C4-2B (cell line): ENCODE data around the gene SH3RF2.

Source experiments
- H3K27ac ChIP-seq: fragments of 450-650 bp; 2 replicates; pipeline ENCODE4 v1.5.1; 2017
- ZFX ChIP-seq: fragments of 450-650 bp; IDR thresholded peaks from 2 replicates; pipeline ENCODE4 v1.6.1; 2017
- TF ChIP-seq, protein P1 (sequence below): fragments of 450-650 bp; conservative IDR thresholded peaks from 2 replicates; pipeline ENCODE4 v1.5.1; 2017; ENCODE audit warnings: mild to moderate bottlenecking

Gene SH3RF2

DNA sequence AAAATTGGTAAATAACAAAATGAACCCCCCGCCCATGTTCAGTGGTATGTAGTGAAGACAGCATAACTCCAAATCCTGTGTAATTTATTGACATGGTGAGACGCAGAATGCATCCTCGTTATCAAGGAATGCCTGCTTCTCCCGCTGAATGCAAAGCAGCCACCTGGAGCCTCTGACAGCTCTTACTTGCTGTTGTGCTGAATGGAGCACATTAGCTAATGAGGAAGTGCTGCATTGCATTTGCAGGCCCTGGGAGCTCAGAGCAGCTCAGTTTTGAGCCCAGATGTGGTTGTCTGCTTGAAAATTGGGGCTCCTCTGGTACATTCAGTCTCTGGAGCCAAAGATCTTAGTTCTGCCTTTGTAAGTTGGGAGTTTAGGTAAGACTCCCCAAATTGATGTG is 140.1 kb downstream of the SH3RF2 start:
- TF ChIP-seq, protein P1, sequence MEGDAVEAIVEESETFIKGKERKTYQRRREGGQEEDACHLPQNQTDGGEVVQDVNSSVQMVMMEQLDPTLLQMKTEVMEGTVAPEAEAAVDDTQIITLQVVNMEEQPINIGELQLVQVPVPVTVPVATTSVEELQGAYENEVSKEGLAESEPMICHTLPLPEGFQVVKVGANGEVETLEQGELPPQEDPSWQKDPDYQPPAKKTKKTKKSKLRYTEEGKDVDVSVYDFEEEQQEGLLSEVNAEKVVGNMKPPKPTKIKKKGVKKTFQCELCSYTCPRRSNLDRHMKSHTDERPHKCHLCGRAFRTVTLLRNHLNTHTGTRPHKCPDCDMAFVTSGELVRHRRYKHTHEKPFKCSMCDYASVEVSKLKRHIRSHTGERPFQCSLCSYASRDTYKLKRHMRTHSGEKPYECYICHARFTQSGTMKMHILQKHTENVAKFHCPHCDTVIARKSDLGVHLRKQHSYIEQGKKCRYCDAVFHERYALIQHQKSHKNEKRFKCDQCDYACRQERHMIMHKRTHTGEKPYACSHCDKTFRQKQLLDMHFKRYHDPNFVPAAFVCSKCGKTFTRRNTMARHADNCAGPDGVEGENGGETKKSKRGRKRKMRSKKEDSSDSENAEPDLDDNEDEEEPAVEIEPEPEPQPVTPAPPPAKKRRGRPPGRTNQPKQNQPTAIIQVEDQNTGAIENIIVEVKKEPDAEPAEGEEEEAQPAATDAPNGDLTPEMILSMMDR: no peak
- TF ChIP-seq ZFX: no peak
- no peak overlapping the region for H3K27ac ChIP-seq

DNA sequence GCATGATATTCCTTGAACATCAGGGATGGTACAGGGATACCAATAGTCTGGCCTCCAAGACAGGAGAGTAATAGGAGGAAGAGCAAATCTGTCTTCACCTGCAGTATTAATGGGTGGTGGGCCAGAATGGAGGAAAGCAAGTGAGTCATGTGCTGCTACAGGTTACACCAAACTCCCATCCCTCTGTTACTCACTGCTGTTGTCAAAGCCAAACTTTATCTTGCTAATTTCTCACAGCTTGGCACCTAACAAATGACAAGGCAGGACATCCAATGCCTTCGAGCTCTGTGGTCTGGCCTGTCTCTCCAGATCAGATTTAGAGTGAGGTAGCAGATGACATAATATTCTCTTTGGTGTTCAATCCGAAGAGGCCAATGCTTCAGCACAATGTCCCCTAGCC is 142.2 kb downstream of the SH3RF2 start:
- H3K27ac ChIP-seq: no peak overlapping the region
- TF ChIP-seq, protein P1: no peak
- no peak for TF ChIP-seq ZFX

DNA sequence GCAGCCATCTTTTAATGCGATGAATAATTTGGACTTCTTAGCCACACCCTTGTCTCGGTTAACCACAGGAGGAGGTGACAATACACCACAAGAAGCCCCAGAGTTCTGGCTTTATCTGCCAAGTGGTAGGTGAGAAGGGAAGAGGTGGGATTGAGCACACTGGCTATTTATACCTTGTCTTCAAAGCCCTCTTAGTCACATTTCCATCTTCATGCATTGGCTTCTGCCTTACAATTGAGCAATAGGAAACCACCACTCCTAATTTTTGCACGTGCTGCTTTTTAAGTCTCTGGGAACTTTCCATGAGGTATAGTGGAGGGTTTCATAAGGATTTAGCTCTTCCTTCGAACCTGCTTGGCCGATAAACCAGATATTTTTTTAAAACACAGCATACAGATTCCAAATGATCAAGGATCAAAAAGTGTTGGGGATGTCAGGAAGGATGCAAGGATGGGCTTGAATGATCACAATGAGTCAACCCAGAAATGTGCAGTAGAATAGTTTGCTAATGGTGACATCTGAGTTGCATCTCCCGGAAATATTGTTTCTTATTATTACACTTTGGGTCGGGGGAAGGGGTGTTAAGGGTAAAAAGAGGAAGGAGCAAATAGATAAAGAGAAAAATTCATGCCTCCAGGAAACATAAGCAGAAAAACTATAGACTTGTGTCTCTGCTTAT is 143.5 kb downstream of the SH3RF2 start:
- no peak for TF ChIP-seq ZFX
- TF ChIP-seq, protein P1: no peak
- no peak overlapping the region for H3K27ac ChIP-seq

DNA sequence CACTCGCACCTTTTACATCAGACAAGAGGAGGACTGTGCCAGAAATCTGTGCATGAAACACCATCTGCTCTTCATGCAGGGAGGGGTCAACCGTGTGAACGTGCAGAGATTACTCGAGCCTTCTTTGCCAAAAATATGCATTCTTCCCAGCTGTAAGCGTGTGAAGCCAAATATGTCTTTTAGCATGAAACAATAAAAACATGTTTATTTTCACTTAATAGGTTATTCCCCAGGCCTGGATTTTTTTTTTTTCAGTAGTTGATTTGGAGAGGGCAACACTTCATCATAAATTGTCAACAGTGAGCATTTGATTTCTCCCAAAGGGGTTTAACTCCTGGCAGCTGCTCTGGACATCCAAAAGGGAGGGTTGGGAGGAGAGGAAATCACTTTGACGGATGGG is 145.2 kb downstream of the SH3RF2 start:
- no peak for TF ChIP-seq ZFX
- H3K27ac ChIP-seq: no peak overlapping the region

DNA sequence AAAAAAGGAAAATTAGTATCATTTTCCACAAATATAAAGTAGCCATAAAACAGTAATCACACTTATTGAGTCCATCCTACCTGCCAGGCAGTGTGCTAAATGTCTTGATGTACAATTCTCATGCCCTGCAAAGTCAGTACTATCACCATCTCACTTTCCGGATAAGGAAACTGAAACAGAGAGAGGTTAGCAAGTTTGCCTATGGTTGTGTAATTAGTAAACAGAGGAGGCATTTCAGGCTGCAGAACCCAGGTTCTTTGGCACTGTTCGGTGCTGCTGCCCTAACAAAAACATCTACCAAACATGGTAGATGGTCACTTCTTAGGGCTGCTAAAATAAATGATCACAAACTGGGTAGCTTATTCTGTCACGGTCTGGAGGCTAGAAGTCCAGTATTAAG is 146.4 kb downstream of the SH3RF2 start:
- TF ChIP-seq, protein P1: no peak
- TF ChIP-seq ZFX: no peak
- H3K27ac ChIP-seq: no peak overlapping the region

DNA sequence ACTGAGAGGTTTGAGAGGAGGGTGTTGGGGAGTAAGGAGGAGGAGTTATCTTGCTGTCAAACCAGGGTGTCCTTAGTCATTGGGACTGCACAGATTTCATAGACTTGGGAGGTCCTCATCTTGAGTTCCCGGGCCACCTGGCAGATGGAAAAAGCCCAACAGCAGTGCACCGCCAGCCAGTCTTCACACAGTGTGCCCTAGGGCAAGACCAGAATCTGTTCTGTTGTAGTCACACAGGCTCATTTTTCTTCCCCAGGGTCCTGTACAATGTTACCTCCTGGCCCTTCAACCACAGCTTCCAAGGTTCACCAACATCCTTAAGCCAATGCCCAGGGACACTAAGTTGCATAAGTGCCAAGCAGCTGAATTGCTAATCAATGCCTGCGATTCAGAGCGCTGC is 148.0 kb downstream of the SH3RF2 start:
- no peak for TF ChIP-seq ZFX
- TF ChIP-seq, protein P1: no peak
- H3K27ac ChIP-seq: no peak overlapping the region

DNA sequence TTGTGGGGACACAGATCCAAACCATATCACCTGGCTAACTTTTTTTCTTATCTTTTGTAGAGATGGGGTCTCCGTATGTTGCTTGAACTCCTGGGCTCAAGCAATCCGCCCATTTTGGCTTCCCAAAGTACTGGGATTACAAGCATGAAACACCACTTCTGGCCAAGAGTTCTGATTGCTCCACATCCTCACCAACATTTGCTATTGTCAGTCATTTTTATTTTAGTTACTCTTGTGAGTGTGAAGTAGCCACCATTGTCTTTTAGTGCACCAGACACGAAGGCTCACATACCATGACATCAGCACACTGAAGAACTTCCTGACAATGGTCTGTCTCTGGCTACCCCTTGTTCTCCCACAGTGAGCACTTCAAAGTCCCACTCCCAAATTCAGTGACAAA is 151.7 kb downstream of the SH3RF2 start:
- TF ChIP-seq, protein P1: no peak
- no peak for TF ChIP-seq ZFX
- H3K27ac ChIP-seq: no peak overlapping the region

DNA sequence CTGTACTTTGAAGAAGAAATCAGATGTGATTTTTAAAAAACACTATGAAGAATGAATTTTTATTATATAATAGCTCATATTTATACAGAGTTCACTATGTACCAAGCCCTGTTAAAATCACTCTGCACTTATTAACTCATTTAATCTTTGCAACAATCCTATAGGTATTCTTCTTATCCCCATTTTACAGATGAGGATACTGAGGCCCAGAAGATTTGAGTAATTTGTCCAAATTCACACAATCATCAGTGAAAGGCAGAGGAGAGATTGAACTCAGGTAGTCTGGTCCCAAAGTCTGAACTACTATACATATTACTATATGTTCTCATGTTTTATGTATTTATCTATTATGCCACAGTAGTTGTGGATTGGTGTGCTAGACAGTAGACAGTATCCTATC is 152.9 kb downstream of the SH3RF2 start:
- TF ChIP-seq, protein P1: no peak
- no peak for TF ChIP-seq ZFX
- no peak overlapping the region for H3K27ac ChIP-seq
